Right lobe of liver (tissue), 6 donors: Measurements from ENCODE around the gene CD72. TPM values are rescaled to one million over a fixed set of nuclear protein-coding genes. Genes with fewer than 3 reads are reported as not detected.
A peak's percentile ranks its signal among the peaks of the same experiment; 100 is the strongest.

Source experiments
- ATAC-seq, 4 donors: fragments of 200-7000 bp; cut with Tn5 transposase; one replicate each; pipeline ENCODE4 v1.9.1; 2020; ENCODE audit warnings: mild to moderate bottlenecking in 4 of 4, moderate library complexity in 4 of 4
- DNase-seq, 3 donors: peaks; one replicate each; pipeline ENCODE4 v3.0.0-alpha.2; 2020
- H3K27ac ChIP-seq, 3 donors: fragments of 200-600 bp; one replicate each; pipeline ENCODE4 v1.8.0; 2022
- H3K27me3 ChIP-seq, 2 donors: fragments of 200-600 bp; one replicate each; pipeline ENCODE4 v1.8.0; 2022
- H3K36me3 ChIP-seq, 4 donors: fragments of 200-600 bp; sonication (generic) in 1 of 4; one replicate each; pipeline versions ENCODE4 v1.5.1 to v1.8.0; 2017 to 2022; ENCODE audit warnings: control low read depth in 1 of 4
- H3K4me1 ChIP-seq, 4 donors: fragments of 200-600 bp; sonication (generic) in 1 of 4; one replicate each; pipeline versions ENCODE4 v1.5.1 to v1.8.0; 2017 to 2022; ENCODE audit warnings: control low read depth in 1 of 4
- H3K4me3 ChIP-seq, 3 donors: fragments of 200-600 bp; one replicate each; pipeline ENCODE4 v1.8.0; 2022
- H3K9me3 ChIP-seq, 4 donors: fragments of 200-600 bp; sonication (generic) in 1 of 4; one replicate each; pipeline versions ENCODE4 v1.5.1 to v1.8.0; 2017 to 2022; ENCODE audit warnings: control low read depth in 1 of 4
- POLR2A ChIP-seq: fragments of 450-650 bp; IDR thresholded peaks from one replicate; pipeline ENCODE4 v1.6.1; 2017; ENCODE audit warnings: antibody characterized with exemption, mild to moderate bottlenecking
- WGBS: methylation state at CpG from one replicate; pipeline ENCODE4 v1.1.6; 2018; ENCODE audit warnings: low coverage, low lambda C conversion rate; ENCODE audit not compliant: insufficient coverage; ENCODE audit errors: missing lambda C conversion rate; 5-methylcytosine and 5-hydroxymethylcytosine counted together
- intact Hi-C, 2 donors: fragments of 100-400 bp; cut with DNase I; formaldehyde crosslinking; loops; one replicate each; pipeline versions ENCODE4 v1.11.2 to v1.14.1; 2022
- total RNA-seq, 6 experiments: library from RNA; depleted of rRNA in 2 of 6; stranded (reverse); fragments of >200 nt in 2 of 6; fragmentation: NEBNext Ultra II Directional in 3 of 6; extraction: Animal tissue kit (Norgen Biotek cat#: 25700) in 3 of 6; gene quantifications; one replicate each; pipeline versions ENCODE4 v1.1.0 to v1.2.4, GENCODE V29; 2016 to 2023
- TF ChIP-seq, protein P1 (sequence below), 4 donors: fragments of 200-600 bp in 3 of 4; fragments of 450-650 bp in 1 of 4; IDR thresholded peaks; one replicate each; pipeline versions ENCODE4 v1.5.1 to v1.8.0; 2016 to 2022; ENCODE audit warnings: antibody characterized with exemption in 4 of 4, mild to moderate bottlenecking in 2 of 4
- donor health status: DM: no; HTN: yes; CAD: no.
- donor health status: DM: no; HTN: no; CAD: no.
- donor health status: DM: no; HTN: no; CAD: no.
- donor health status: DM: no; HTN: yes; CAD: no.
- donor health status: DM: no; HTN: yes; CAD: no.

The CD72 gene
- total RNA-seq, 6 experiments from 2014 or later, result 0.60 to 6.9 (median 2.3) TPM

DNA sequence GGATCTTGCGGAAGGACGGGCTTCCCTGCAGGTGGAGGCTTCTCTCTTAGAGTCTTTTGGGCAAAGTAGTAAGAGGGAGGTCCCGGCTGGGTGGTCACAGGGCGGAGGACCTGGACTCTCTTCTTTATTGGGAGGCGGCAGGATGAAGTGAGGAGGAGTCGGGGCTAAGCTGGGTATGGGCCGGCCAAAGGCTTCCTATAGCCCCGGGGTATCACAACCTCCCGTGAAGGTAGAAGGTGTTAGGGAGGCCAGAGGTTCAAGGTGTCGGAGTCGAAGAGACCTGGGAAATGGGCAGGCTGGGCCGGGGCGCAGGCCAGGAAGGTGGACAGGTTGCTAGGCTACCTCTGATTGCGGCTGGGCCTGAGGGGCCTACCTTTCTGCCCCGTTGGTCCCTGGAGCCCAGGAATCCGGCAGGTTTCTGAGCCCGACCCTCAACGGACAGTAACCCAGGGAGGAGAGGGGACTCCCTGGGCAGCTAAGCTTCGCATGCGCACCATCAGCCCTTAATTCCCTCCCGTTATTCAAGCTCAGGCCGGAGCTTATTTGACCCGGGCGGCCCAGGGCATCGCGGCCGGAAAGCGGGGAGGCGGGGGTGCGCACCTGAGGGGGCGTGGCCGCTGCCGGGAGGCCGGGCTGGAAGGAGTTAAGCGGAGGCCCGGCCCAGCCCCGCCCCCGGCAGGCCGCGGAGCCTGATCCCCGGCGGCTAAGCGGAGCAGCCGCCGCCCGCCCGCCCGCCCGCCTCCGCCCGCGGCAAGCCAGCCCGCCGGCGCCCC, 13.4 kb downstream of the CD72 start, which contains the start of gene TESK1:
Gene TESK1 (plus strand): TSS at position 685 of the 773 bp plus-strand sequence. CDS start 358 bp downstream, outside the sequence.
- Histone ChIP-seq H3K27ac (peak within 1 kb of the TSS; percentile 83 to 89 (median 89)), H3K4me3 (peak within 1 kb of the TSS; percentile 61 to 85 (median 68)), H3K9me3 (no peaks in the 10 kb centered on the region), H3K27me3 (no peaks in the 10 kb centered on the region), H3K4me1 (peaks cover 0 to 11% (median 3%) of the 10 kb centered on the region in 4 donors), H3K36me3 (peaks cover 0 to 16% (median 6%) of the 10 kb centered on the region in 4 donors)
- ATAC-seq (peak; percentile 65 to 69 (median 66)), DNase-seq (peak; percentile 86 to 89 (median 89))
- intact Hi-C loops, result no loop called here
- peak; percentile 35 for TF ChIP-seq POLR2A
- TF ChIP-seq, protein P1, sequence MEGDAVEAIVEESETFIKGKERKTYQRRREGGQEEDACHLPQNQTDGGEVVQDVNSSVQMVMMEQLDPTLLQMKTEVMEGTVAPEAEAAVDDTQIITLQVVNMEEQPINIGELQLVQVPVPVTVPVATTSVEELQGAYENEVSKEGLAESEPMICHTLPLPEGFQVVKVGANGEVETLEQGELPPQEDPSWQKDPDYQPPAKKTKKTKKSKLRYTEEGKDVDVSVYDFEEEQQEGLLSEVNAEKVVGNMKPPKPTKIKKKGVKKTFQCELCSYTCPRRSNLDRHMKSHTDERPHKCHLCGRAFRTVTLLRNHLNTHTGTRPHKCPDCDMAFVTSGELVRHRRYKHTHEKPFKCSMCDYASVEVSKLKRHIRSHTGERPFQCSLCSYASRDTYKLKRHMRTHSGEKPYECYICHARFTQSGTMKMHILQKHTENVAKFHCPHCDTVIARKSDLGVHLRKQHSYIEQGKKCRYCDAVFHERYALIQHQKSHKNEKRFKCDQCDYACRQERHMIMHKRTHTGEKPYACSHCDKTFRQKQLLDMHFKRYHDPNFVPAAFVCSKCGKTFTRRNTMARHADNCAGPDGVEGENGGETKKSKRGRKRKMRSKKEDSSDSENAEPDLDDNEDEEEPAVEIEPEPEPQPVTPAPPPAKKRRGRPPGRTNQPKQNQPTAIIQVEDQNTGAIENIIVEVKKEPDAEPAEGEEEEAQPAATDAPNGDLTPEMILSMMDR (IDR thresholded peaks at IDR 0.05), result no peak
- WGBS, result 0% methylated on average over 8 of the region's 55 CpGs

DNA sequence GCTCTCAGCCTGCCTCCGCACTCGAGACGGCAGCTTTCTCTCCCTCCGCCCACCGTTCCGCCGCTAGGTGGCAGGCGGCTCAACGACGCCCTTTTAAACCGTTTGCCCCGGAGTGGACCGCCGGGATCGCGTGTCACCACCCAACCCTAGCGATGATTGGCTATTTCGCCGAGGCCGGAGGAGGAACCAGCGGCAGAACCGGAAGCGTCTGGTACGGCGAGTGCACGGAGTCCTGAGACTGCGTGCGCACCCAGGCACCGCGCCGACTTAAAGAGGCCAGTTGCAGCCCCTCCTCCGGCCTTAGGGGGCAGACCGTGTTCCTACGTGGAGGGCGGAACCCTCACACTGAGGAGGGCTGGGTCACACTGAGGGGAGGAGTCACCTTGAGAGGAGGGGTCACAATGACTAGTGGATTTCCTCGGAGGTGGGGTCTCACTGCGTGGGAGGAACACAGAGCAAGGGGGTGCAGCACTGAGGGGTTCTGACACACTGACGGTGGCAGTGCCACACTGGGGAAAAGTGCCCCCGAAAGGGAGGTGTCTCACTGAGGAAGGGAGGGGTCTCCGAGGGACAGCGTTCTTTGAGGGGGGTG, 14.1 kb downstream of the CD72 start:
- WGBS, result under 1% methylated on average over 28 of the region's 41 CpGs
- intact Hi-C loops, result no loop called here

DNA sequence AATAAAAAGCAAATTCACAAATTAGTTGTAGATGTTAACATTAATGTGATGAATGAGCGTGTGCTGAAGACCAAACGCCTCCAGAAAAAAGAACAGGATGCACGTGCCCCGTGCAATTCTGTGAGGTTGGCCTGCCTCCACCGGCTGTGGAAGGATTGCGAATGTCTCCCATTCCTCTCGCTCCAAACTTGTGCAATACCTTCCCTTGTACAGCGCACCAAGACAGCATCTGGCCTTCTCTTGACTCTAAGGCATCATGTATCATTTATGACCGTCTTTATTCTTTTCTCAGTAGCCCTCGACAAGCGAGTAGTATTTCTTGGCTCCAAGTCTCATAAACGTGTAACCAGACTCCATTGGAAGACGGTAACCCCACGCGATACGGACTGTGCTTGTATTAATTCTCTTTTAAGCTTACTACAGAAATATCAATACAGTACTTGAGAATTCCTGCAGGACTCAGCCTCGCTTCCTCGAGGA, 14.7 kb downstream of the CD72 start:
- WGBS, result 9% methylated on average over 18 of the region's 18 CpGs

More for the DNA sequence above, 14.1 kb downstream of the CD72 start:
- TF ChIP-seq, protein P1 (IDR thresholded peaks at IDR 0.05), result peak; percentile 93 to 98 (median 97)
- peak; percentile 64 for TF ChIP-seq POLR2A
- ATAC-seq, result peak; percentile 92 to 95 (median 92)
- H3K27ac ChIP-seq, result peak overlapping the region; percentile 83 to 89 (median 89)
- no peaks in the 10 kb centered on the region for H3K27me3 ChIP-seq
- DNase-seq, result peak; percentile 99 to 100 (median 100)
- H3K9me3 ChIP-seq, result no peaks in the 10 kb centered on the region
- peaks cover 0 to 11% (median 3%) of the 10 kb centered on the region in 4 donors for H3K4me1 ChIP-seq
- H3K36me3 ChIP-seq, result peaks cover 0 to 10% (median 4%) of the 10 kb centered on the region in 4 donors
- H3K4me3 ChIP-seq, result peak overlapping the region; percentile 61 to 85 (median 65)

More for the DNA sequence above, 14.7 kb downstream of the CD72 start:
- H3K36me3 ChIP-seq, result peaks cover 0 to 5% (median under 1%) of the 10 kb centered on the region in 4 donors
- H3K27me3 ChIP-seq, result no peaks in the 10 kb centered on the region
- H3K27ac ChIP-seq, result peak overlapping the region; percentile 28 to 89 (median 46)
- TF ChIP-seq, protein P1 (IDR thresholded peaks at IDR 0.05), result no peak
- TF ChIP-seq POLR2A, result no peak
- H3K9me3 ChIP-seq, result no peaks in the 10 kb centered on the region
- peak overlapping the region; percentile 15 to 85 (median 61) for H3K4me3 ChIP-seq
- DNase-seq (peak in 2 of 3 donors; percentile 40 to 71), ATAC-seq (peak; percentile 6 to 26 (median 12))
- H3K4me1 ChIP-seq, result peaks cover 0 to 11% (median 3%) of the 10 kb centered on the region in 4 donors
- intact Hi-C loops, result no loop called here
